ENCODE results near the gene PLA2G5. TPM values are rescaled to one million over a fixed set of nuclear protein-coding genes. Genes with fewer than 3 reads are reported as not detected.

PLA2G5 gene
- total and polyA plus RNA-seq, 2 of the 4 experiments (the other 2 are of a cell fraction) = not detected

DNA sequence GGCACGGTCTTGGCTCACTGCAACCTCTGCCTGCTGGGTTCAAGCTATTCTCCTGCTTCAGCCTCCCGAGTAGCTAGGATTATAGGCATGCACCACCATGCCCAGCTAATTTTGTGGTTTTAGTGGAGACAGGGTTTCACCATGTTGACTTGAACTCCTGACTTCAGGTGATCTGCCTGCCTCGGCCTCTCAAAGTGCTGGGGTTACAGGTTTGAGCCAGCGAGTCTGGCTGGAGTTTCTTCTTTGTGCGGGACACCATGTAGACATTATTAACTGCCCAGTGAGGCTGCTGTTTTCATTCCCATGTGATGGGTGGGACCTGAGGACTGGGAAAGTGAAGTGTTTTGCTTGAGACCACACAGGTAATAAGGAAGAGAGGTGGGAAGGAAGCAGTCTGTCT lies 23.3 kb downstream of the PLA2G5 start:
- no peak overlapping the region for H3K56ac ChIP-seq (ENCODE audit: extremely low read depth, insufficient read depth, low read length)
- intact Hi-C loops (cut with micrococcal nuclease) = no loop called here
- no peak overlapping the region for H3K18ac ChIP-seq (ENCODE audit: low read depth, low read length)
- no peaks in the 10 kb centered on the region for H3K79me1 ChIP-seq (ENCODE audit: low read depth in 1 of 2, low read length in 2 of 2)
- H3K14ac ChIP-seq (replicated peaks; ENCODE audit: low read depth, low read length) = no peak overlapping the region
- H3K4ac ChIP-seq (ENCODE audit: low read depth, low read length) = no peak overlapping the region
- in situ Hi-C loops (cut with MboI; ENCODE audit: low sequenced_read_pairs) = no loop called here
- no peaks in the 10 kb centered on the region for H3K9me3 ChIP-seq (ENCODE audit: control insufficient read depth, insufficient read depth, low read length)
- no peaks in the 10 kb centered on the region for H3K36me3 ChIP-seq (ENCODE audit: control insufficient read depth, insufficient read depth, low read length)
- H2AK9ac ChIP-seq (replicated peaks; ENCODE audit: low read depth, low read length, poor library complexity) = no peak overlapping the region
- no peaks in the 10 kb centered on the region for H3K9me1 ChIP-seq (ENCODE audit: insufficient read depth, low read length)
- TF ChIP-seq MAFK (IDR thresholded peaks at IDR 0.05; ENCODE audit: low read depth, low read length) = no peak
- no peak for TF ChIP-seq SMC3 (IDR thresholded peaks at IDR 0.05; ENCODE audit: low read depth, low read length)
- no peak for TF ChIP-seq RAD21 (IDR thresholded peaks at IDR 0.05; ENCODE audit: low read length)
- no peak for TF ChIP-seq MAZ (IDR thresholded peaks at IDR 0.05; ENCODE audit: borderline replicate concordance, low read depth, low read length)
- TF ChIP-seq, protein P1, sequence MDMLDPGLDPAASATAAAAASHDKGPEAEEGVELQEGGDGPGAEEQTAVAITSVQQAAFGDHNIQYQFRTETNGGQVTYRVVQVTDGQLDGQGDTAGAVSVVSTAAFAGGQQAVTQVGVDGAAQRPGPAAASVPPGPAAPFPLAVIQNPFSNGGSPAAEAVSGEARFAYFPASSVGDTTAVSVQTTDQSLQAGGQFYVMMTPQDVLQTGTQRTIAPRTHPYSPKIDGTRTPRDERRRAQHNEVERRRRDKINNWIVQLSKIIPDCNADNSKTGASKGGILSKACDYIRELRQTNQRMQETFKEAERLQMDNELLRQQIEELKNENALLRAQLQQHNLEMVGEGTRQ (IDR thresholded peaks at IDR 0.05; ENCODE audit: low read depth, low read length) = no peak
- no peak for TF ChIP-seq RFX5 (IDR thresholded peaks at IDR 0.05; ENCODE audit: low read depth, low read length)
- TF ChIP-seq MXI1 (IDR thresholded peaks at IDR 0.05; ENCODE audit: borderline replicate concordance, low read depth, low read length) = no peak
- no peak for TF ChIP-seq CHD1 (IDR thresholded peaks at IDR 0.05; ENCODE audit: low read depth, low read length)
- TF ChIP-seq, protein P2, sequence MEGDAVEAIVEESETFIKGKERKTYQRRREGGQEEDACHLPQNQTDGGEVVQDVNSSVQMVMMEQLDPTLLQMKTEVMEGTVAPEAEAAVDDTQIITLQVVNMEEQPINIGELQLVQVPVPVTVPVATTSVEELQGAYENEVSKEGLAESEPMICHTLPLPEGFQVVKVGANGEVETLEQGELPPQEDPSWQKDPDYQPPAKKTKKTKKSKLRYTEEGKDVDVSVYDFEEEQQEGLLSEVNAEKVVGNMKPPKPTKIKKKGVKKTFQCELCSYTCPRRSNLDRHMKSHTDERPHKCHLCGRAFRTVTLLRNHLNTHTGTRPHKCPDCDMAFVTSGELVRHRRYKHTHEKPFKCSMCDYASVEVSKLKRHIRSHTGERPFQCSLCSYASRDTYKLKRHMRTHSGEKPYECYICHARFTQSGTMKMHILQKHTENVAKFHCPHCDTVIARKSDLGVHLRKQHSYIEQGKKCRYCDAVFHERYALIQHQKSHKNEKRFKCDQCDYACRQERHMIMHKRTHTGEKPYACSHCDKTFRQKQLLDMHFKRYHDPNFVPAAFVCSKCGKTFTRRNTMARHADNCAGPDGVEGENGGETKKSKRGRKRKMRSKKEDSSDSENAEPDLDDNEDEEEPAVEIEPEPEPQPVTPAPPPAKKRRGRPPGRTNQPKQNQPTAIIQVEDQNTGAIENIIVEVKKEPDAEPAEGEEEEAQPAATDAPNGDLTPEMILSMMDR (conservative IDR thresholded peaks at IDR 0.05; ENCODE audit: low read depth, low read length) = no peak
- no peak for TF ChIP-seq CEBPB (IDR thresholded peaks at IDR 0.05; ENCODE audit: low read depth, low read length)
- no peak for TF ChIP-seq NFE2L2 (IDR thresholded peaks at IDR 0.05; ENCODE audit: low read depth, low read length)
- no peak for TF ChIP-seq FOS (IDR thresholded peaks at IDR 0.05; ENCODE audit: low read depth, low read length)
- no peak for TF ChIP-seq RCOR1 (IDR thresholded peaks at IDR 0.05; ENCODE audit: insufficient replicate concordance, low read length)
- no peak for TF ChIP-seq BHLHE40 (IDR thresholded peaks at IDR 0.05; ENCODE audit: low read depth, low read length)
- TF ChIP-seq, protein P3, sequence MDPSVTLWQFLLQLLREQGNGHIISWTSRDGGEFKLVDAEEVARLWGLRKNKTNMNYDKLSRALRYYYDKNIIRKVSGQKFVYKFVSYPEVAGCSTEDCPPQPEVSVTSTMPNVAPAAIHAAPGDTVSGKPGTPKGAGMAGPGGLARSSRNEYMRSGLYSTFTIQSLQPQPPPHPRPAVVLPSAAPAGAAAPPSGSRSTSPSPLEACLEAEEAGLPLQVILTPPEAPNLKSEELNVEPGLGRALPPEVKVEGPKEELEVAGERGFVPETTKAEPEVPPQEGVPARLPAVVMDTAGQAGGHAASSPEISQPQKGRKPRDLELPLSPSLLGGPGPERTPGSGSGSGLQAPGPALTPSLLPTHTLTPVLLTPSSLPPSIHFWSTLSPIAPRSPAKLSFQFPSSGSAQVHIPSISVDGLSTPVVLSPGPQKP (IDR thresholded peaks at IDR 0.05; ENCODE audit: borderline replicate concordance, low read depth, low read length) = no peak
- no peak for TF ChIP-seq POLR2A (IDR thresholded peaks at IDR 0.05; ENCODE audit: low read depth, low read length)
- dilution Hi-C loops (cut with HindIII; ENCODE audit: low sequenced_read_pairs, unreplicated experiment) = no loop called here
- no peak overlapping the region for H4K5ac ChIP-seq (ENCODE audit: low read depth, low read length)
- H3K4me3 ChIP-seq (ENCODE audit: insufficient read depth, low read depth, low read length) = no peak overlapping the region
- WGBS, 2 experiments (ENCODE audit: extremely low coverage in 2 of 2, insufficient read length in 1 of 2) = 71% methylated on average over 3 of the region's 5 CpGs; no CpG with 5 or more reads in 1 of the 2 experiments
- no TSS peak for BruUV-seq (replicated peaks)
- H3K23ac ChIP-seq (ENCODE audit: low read depth, low read length) = no peak overlapping the region
- H3K27me3 ChIP-seq (ENCODE audit: control insufficient read depth, insufficient read depth, low read length) = peaks cover 37% of the 10 kb centered on the region
- no peak overlapping the region for H4K91ac ChIP-seq (ENCODE audit: insufficient read depth, low read depth, low read length)
- H2AFZ ChIP-seq (replicated peaks; ENCODE audit: low read length, poor library complexity) = no peak overlapping the region
- no peak overlapping the region for H2BK15ac ChIP-seq (ENCODE audit: low read depth, low read length)
- no peaks in the 10 kb centered on the region for H4K20me1 ChIP-seq (ENCODE audit: insufficient read depth, low read length)
- CTCF ChIA-PET = interaction anchor here (0.6 kb wide), 1 partner anchor 11 kb away, joined by 3 read pairs; no protein-coding TSS in a partner anchor
- no peak overlapping the region for H2BK20ac ChIP-seq (ENCODE audit: low read depth, low read length)
- no peak for ATAC-seq (ENCODE audit: low read depth)
- H3K4me1 ChIP-seq (ENCODE audit: control insufficient read depth, insufficient read depth, low read length) = no peaks in the 10 kb centered on the region
- H3K4me2 ChIP-seq (ENCODE audit: low read depth, low read length) = no peak overlapping the region
- no peak overlapping the region for H2BK120ac ChIP-seq (ENCODE audit: low read depth, low read length)
- DNase-seq = no peak
- no peak overlapping the region for H2AK5ac ChIP-seq (ENCODE audit: low read depth, low read length)
- H3K27ac ChIP-seq (ENCODE audit: insufficient read depth, low read length) = no peak overlapping the region
- no peak overlapping the region for H2BK5ac ChIP-seq (ENCODE audit: low read depth, low read length, poor library complexity, severe bottlenecking)
- H4K8ac ChIP-seq (ENCODE audit: low read depth in 2 of 2, low read length in 2 of 2) = no peak overlapping the region
- POLR2A ChIA-PET (ENCODE audit: unreplicated experiment) = no interaction called here
- no peak overlapping the region for H3K9ac ChIP-seq (ENCODE audit: low read depth, low read length)

Data from IMR-90 (cell line).